ENCODE measurements around the gene ADAMTSL1. TPM values are rescaled to one million over a fixed set of nuclear protein-coding genes. Genes with fewer than 3 reads are reported as not detected.

The ADAMTSL1 gene
- polyA plus RNA-seq, 2 of the 4 experiments (the other 2 are of a cell fraction), result 0.03 TPM; not detected in 1

GRCh38 chr9:18955626-18956025, 481.7 kb downstream of the ADAMTSL1 start:
- WGBS (ENCODE audit: missing lambda C conversion rate), result 1% methylated on average over 2 of the region's 2 CpGs
- Histone ChIP-seq H3K9me3 (no peaks in the 10 kb centered on the region), H3K4me2 (no peak overlapping the region), H3K4me3 (no peak overlapping the region), H3K4me1 (no peaks in the 10 kb centered on the region), H3K27ac (no peak overlapping the region)
- DNase-seq (ENCODE audit: low read depth in 1 of 2, low spot score in 1 of 2) (no peak), ATAC-seq (no peak), FAIRE-seq (no peak)
- ChIA-PET CTCF (no interaction called here), POLR2A (no interaction called here)
- TF ChIP-seq MAFK (IDR thresholded peaks at IDR 0.05; ENCODE audit: partially characterized antibody) (no peak), CBX2 (IDR thresholded peaks at IDR 0.05; ENCODE audit: borderline replicate concordance, low read depth) (no peak), ZFP36 (IDR thresholded peaks at IDR 0.05; ENCODE audit: borderline replicate concordance, partially characterized antibody) (no peak), RNF2 (IDR thresholded peaks at IDR 0.05; ENCODE audit: borderline replicate concordance, low read depth) (no peak), HOXB13 (CRISPR knock-in tag; IDR thresholded peaks at IDR 0.05; ENCODE audit: low read depth) (no peak), RAD21 (conservative IDR thresholded peaks at IDR 0.05 in 1 of 2, IDR thresholded peaks at IDR 0.05 in 1 of 2) (no peak), ZNF302 (CRISPR knock-in tag; IDR thresholded peaks at IDR 0.05) (no peak), REST (IDR thresholded peaks at IDR 0.05) (no peak), JUNB (IDR thresholded peaks at IDR 0.05) (no peak), RCOR1 (IDR thresholded peaks at IDR 0.05; ENCODE audit: low read depth, low read length) (no peak), HDAC2 (IDR thresholded peaks at IDR 0.05) (no peak), EHMT2 (IDR thresholded peaks at IDR 0.05; ENCODE audit: low read depth) (no peak), MYC (IDR thresholded peaks at IDR 0.05; ENCODE audit: borderline replicate concordance, low read length) (no peak), JUN (IDR thresholded peaks at IDR 0.05) (no peak), KDM5A (IDR thresholded peaks at IDR 0.05) (no peak)
- TF ChIP-seq, protein P1, sequence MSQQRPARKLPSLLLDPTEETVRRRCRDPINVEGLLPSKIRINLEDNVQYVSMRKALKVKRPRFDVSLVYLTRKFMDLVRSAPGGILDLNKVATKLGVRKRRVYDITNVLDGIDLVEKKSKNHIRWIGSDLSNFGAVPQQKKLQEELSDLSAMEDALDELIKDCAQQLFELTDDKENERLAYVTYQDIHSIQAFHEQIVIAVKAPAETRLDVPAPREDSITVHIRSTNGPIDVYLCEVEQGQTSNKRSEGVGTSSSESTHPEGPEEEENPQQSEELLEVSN (IDR thresholded peaks at IDR 0.05; ENCODE audit: borderline replicate concordance, low read depth), result no peak
- TF ChIP-seq, protein P2, sequence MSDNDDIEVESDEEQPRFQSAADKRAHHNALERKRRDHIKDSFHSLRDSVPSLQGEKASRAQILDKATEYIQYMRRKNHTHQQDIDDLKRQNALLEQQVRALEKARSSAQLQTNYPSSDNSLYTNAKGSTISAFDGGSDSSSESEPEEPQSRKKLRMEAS (IDR thresholded peaks at IDR 0.05), result no peak
- TF ChIP-seq, protein P3, sequence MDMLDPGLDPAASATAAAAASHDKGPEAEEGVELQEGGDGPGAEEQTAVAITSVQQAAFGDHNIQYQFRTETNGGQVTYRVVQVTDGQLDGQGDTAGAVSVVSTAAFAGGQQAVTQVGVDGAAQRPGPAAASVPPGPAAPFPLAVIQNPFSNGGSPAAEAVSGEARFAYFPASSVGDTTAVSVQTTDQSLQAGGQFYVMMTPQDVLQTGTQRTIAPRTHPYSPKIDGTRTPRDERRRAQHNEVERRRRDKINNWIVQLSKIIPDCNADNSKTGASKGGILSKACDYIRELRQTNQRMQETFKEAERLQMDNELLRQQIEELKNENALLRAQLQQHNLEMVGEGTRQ (IDR thresholded peaks at IDR 0.05), result no peak

Small RNA genes lying within 50 kb of the gene (small RNA-seq; reads per million reads assigned to genes)
- gene MIR3152, result 0 reads per million in 6 experiments
